HG03064 (cell line): ENCODE measurements around the gene RYR3.

Experiments
- ATAC-seq: cut with Tn5 transposase; IDR thresholded peaks from one replicate; pipeline ENCODE4 v1.9.1; 2021; ENCODE audit warnings: low read depth; ENCODE audit not compliant: unreplicated experiment

The RYR3 gene

DNA sequence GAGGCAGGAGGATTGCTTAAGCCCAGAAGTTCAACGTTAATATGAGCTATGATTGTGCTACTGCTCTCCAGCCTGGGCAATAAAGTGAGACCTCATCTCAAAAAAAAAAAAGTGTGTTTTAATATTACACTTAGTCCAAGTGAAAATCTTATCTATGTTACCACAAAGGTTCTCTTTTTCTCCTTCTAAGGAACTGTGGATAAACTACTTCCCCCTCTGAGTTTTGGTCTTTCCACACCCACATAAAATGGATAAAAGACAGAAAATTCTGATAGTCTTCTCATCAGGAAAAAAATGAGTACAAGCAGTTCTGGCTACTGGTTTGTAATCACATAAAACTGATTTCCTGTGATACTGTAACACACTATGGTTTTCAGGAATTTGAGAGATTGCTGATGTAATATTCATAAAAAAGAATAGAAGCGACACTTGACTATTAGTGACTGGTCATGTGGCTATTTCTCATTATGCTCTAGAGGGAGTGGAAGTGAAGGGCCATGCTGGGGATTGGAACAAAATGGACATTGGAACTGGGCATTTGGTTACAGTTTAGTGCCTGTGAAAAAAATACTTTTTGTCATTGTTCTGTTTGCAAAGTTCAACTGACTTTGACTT, 68.2 kb downstream of the RYR3 start:
- no peak for ATAC-seq

DNA sequence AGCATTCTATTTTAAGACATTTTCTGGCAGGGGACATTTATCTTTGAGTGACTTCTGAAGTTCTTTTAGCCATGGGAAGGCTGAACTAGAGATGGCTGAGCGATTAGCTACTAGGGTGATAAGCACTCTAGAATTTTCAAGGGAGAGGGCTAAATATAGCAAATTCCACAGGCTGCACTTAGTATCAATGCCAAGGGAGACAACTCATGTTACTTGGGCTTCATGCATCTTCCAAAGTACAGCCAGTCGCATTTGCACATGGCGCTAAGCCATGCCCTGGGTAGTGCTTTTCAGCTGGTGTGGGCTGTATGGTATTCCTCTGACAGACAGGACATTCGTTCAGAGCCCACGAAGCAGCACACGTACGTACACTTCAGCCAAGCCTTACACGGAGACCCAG, 69.6 kb downstream of the RYR3 start:
- no peak for ATAC-seq

DNA sequence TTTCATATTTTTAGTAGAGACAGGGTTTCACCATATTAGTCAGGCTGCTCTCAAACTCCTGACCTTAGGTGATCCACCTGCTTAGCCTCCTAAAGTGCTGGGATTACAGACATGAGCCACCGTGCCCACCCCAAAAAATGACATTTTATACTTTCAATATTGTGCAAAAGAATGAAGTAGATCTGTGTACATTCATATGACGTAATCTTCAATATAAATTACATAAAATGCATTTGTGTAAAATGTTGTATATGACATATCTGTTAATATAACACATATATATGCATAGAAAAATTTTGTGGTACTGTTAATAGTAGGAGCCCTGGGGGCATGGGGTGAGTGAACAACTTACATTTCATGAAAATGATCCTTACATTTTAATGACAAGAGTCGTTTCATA, 71.7 kb downstream of the RYR3 start:
- no peak for ATAC-seq

DNA sequence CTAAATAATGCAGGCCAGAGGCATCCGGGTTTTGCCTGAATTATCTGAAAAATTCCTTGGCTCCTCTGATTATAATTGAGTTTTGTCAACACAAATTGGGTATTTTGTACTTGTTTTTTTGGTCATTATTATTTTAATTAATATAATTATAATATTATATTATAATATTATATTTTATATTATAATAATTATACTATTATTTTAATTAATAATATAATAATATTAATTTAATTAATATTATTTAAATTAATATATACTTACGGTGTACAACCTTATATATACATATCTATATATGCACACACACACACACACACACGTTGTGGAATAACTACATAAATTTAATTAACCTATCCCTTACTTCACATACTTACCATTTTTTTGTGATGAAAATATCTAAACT, 73.5 kb downstream of the RYR3 start:
- no peak for ATAC-seq

DNA sequence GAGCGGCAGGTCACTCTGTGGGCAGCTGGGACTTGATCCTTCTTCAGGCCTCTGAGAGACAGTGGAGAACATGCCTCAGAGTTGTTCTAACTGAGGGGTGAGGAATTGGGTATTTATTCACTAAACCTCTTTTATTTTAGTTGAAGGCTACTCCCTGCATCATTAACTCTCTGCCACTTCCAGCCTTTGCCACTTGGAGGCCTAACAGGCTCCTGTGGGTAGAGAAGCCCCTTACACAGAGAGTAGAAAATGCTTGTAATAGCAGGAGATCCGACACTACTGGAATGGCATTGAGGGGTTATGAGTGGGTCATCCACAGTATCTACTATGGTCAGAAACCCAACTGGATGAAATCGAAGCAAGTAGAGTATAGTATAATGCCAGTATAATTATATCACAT, 81.7 kb downstream of the RYR3 start:
- ATAC-seq: no peak

DNA sequence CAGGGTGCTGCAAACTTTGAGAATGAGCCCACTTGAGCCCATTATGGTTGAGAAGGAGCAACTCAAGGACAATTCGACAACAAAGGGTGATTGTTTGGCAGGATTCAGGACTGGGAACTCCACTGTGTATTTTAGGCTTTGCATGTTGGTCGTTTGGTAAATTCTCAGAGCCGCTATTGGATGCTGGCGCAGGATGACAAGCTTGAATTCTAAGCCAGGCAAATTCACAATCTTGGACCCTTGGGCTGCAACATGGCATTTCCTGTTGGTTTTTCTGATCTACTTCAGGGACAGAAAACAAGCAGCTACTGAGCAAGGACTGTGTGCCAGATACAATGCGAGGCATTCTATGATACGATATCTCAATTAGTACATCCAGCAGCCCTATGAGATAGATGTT, 82.8 kb downstream of the RYR3 start:
- no peak for ATAC-seq

DNA sequence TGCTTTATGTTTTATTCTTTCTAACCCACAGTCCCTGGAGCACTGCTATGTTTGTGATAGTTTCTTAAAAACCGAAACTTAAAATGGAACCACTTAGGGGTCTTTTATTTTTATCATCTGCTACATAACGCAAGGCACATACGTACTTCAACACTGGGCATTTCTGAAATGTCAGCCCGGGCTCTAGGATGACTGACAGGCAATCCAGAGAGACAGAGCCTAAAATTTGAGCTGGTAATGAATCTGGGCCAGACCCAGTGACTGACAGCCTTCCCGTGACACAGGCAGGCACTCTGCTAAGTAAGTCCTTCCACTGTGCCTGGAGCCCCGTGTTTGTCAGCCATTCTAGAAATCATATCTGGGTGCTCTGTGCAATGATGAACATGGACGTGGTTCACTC, 84.6 kb downstream of the RYR3 start:
- no peak for ATAC-seq

DNA sequence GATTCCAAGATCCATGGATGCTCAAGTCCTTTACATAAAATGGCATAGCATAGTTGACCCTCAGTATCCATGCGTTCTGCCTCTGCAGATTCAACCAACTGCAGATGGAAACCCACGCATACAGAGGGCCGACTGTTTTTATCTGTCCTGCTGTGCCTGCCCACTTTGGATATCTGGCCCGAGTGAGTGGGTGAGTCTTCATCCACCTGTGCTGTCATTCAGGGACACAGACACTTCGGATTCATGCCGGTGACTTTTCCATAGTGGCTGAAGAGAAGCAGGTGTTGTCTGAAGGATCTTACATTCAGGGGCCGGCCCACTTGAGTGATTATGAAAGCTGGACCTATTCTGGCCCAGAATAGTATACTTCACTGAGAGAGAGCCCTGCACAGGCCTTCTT, 85.1 kb downstream of the RYR3 start:
- no peak for ATAC-seq

DNA sequence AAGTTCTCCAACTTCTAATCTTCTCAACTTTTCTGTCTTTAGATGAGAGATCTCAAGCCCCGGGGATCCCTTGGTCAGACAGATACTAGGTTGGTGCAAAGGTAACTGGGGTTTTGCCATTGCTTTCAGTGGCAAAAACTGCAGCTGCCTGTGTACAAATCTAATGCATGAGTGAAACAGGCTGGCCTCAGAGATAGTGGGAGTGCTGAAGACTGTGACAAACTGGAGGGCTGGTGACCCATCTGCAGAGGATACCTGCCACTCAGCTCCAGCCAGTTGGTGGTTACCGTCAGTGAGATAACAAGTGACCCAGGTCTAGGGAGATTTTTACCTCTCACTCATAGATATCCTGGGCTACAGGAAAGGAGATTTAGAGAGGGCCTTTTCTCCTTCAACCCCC, 85.7 kb downstream of the RYR3 start:
- no peak for ATAC-seq

DNA sequence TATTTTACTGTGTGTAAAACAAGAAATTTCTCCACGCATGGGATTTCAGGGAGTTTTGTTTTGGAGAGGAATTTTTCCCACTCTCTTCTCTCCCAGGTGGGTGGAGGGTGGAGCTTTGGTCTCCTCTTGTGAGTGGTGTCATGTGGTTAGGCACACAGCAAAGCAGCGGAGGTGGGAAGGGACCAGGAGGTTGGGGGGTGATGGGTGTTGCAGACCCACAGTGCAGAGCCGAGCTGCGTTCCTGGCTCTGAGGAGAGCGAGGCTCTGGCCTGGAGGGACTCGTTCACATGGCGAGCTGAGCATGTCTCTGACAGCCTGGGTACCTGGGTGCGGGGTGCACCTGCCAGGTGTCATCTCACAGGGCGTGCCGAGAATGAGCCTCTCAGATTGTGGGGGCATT, 87.8 kb downstream of the RYR3 start:
- ATAC-seq: no peak

DNA sequence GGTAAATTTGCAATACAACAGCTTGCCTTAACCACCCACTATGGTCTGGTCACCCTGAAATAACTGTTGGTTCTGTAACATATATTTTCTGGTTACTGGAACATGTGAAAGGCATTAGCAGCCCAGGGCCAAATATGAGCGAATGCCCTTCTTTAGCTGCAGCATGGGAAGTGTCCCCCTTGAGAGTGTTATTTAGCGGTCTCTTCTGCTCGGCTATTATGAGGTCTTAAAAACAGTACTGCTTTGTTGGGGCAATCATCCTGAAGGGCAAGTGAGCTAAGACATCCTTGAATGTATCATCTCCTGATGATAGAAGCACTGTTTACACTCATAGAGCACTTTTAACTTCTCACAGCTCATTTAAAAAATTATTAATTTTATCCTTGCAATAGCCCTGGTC, 90.2 kb downstream of the RYR3 start:
- no peak for ATAC-seq

DNA sequence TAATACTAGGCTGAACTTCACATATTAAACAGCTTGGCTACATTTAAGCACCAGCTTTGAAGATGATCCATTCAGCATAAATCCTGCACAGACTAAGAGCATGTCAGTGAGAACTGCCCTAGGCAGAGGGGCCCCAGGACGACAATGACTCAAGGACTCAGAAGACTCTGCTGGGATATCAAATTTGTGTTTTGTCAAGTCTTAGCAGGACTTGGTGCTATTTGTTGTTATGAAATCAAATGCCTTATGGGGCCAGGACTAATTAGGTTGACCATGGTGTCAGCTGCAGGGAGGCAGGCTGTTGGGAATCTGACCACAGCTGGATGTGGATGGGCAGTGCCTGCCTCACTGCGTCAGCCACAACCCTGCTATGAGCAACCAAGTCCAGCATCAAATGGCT, 91.8 kb downstream of the RYR3 start:
- no peak for ATAC-seq

DNA sequence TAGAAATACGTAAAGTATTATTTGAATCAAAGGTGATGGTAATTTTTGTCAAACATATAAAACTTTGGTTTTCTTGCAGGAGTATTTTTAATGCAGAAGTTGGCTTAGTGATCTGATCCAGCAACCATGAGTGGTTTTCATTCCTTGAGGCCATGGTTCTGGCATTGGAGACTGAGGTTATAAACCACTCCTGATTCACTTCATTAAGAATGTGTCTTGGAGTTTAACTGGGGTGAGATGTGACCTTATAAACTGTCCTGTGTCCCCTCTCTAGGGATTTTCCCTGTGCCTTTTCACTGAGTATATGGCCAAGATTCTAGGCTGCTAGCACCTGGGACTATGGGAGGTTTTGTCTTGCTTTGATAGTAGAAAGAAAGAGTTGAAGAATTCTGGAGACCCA, 94.3 kb downstream of the RYR3 start:
- ATAC-seq: no peak

DNA sequence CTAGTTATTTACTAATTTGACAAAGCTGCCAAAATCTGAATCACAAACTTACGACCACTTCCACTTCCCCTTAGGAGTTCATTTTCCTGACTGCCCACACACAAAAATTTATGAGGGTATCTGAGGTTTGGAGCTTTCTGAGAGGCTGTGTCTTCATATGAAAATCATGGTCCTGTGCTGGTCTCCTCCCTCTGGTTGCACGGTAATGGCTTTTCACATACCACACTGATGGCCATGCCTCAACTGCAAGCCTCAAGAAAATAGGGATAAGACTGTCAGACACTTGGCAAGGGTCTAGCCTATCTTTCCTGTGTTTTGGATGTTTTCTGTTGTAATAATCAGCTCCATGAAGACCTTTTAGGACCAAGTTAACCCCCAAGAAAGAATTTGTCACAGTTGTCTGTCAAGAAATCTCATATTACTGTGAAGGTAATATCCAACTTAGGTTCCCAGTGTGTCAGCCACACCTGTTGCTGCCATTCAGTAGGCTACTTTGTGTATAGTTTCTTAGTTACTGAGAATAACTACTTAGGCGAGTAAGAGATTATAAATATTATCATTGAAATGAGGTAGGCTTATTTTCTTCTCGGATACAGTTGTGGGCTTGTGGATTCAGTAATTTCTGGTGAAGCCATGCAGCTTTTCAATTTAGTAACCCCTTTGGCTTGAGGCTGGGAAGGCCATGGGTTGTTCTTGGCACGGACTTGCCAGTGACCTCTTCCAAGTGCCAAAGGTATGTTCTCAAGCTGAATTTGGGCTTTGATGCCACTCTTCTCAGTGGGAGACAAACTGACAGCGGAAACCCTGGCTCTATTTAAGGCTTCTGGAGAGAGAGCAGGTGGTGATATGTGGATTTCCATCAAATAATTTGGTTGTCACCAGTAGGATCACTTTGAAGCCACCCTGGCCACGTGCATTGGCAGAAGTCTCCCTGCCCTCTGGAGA, 101.1 kb downstream of the RYR3 start:
- no peak for ATAC-seq

DNA sequence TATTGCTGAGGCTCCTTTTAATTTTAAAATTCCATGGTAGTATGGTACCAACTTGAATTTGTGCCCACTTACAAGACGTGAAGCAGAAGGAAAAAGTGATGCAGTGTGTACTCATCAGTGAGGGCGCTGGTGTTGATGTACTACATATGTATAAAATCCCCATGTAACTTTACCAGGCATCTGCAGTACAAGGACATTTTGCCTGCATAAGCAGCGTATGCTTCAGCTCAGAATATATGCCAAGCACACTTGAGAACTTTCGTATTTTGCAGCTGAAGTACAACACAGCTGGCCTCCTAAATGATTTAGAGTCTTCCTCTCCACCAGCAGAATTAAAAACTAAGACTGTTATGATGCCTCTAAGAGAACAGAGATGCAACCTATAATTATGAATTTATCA, 108.9 kb downstream of the RYR3 start:
- ATAC-seq: no peak

DNA sequence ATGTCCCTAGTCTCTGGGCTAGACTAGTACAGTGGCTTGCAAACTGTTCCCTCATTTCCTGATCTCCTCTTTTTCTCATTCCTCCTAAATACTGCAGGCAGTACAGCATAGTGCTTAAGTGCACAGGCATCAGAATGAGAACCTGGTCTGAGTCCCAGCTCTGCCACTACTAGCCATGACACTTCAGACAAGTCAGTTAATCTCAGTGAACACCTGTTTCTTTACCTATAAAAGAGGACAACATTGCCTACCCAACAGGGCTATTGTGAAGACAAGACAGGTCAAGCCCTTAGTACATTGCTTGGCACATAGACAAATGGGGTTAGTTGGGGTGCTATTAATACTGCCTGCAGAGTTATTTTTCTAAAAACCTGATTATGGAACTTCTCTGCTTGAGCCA, 113.3 kb downstream of the RYR3 start:
- ATAC-seq: no peak

DNA sequence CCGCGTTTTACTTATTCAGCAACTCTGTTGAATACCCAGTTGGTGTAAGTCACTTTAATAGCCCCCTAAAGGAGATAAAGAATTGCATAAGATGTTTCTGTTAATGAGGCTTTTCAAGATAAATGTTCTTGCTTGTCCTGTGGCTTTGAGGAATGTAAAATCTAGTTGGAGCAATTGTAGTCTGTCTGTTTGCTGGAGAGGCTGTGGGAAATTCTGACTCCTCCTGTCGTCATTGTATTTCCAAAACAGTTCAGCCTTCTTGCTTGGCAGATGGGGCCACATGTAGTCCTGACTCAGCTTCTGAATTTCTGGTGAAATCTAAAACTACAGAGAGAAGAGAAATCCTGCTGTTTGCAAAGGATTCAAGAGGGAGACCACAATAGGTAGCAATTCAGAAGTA, 114.4 kb downstream of the RYR3 start:
- ATAC-seq: no peak

DNA sequence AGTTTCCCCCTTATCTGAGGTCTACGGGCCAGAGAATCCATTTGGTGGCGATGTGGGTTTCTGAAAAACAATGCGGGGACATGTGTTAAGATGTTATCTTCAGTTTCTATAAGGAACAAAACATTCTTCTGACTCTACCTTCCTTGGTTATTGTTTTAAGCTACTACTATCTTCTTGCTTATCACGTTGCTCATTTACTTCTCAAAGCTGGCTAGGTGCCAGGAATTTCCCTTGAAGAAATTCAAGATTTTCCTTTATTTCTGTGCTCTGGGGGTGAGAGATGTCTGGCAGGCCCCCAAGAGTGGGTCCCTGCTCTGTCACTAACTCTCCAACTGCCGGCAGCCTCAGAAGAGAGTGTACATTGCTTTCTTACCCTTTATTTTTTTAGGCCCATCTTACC, 119.8 kb downstream of the RYR3 start:
- no peak for ATAC-seq

DNA sequence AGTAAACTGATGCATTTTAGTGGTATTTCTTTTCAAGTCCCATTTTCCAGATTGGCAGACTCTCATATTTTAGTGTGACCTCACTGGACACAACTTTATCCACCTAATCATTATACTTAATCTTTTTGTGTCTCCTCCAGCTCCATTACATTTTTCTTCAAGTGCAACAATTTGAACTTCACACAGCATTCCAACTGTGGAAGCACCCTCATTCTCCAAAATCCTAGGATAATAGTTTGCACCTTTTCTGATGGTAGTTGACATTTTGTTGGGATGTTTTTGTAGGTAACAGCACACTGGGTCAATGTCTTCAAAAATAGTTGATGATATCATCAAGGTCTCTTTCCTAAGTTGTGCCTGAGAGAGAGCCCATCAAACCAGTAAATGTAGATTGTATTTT, 123.1 kb downstream of the RYR3 start:
- no peak for ATAC-seq

DNA sequence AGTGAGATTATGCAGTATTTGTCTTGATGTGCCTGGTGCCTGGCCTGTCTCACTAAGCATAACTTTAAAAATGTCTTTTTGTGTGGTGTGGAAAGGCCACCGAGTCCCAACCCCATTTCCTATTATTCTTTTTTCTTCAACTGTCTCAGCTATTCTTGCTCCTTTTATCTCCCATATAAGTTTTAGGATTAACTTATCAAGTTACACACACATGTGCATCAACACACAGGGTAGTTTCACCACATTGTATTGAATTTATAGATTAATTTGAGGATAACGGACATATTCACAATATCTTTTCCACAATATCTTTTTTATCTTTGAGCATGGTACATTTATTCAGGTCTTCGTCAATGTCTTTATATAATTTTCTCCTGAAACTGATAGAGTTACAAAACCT, 127.6 kb downstream of the RYR3 start:
- no peak for ATAC-seq

DNA sequence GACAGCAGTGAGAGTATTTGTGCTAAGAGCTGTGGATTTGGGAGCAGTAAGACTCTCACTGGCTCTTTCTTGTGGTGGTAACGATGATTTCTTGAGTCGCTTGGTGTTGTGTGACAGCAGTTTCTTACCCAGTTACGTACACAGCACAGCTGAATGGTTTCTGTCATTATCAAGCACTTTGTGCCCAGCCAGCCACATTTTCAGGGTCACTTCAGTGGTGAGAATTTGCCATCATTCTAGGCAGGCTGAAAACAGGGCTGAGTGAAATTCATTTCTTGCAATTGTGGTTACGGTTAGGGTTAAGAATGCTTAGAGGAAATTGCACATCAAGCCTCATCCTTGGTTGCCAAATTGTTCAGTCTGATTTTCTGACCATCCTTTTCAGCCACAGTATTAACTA, 130.1 kb downstream of the RYR3 start:
- ATAC-seq: no peak

DNA sequence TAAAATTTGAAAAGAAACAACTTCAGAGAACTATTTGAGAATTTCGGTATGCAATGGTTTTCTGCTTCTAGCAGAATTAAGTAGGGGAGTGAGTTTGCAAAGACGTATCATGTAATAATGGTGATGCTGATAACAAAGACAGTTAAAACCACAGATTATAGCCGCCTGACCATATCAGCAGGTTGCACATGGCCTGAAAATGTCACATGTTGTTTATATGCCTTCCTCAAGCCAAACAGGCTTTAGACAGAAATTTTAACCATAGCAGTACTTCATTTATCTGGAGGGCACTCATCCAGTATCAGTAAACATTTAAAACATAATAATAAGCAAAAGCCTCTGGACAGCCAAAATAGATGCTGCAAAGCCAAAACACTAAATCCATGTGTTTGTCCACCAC, 131.7 kb downstream of the RYR3 start:
- ATAC-seq: no peak
